D721Med (cell line): ENCODE measurements around the gene PARP2.
A peak's percentile ranks its signal among the peaks of the same experiment; 100 is the strongest.
"Not testable (repeated sequence)": the region's sequence is repeated elsewhere in the genome, so short reads cannot be mapped to it uniquely, and the experiment has no call there.

Experiments
- DNase-seq: peaks from one replicate; pipeline ENCODE4 v3.0.0; 2011; ENCODE audit warnings: low spot score; ENCODE audit not compliant: insufficient read length
- FAIRE-seq: peaks from 2 replicates; lab custom pipeline; 2011; peaks lifted over from hg19 to GRCh38; lab: Jason Lieb, UNC
- CTCF ChIP-seq: IDR thresholded peaks from 2 replicates; pipeline ENCODE4 v1.5.1; 2012; ENCODE audit warnings: mild to moderate bottlenecking, control low read depth; ENCODE audit not compliant: insufficient read depth; ENCODE audit errors: missing control alignments

PARP2 gene

GRCh38 chr14:20332788-20333493 lies 10.5 kb upstream of the PARP2 start, which contains the start of gene CCNB1IP1:
TSS of gene CCNB1IP1 (minus strand) at chr14:20333279. CDS start at chr14:20316523, 16,756 bp downstream.
- DNase-seq (peak; percentile 69), FAIRE-seq (peak; percentile 92)
- no peak for TF ChIP-seq CTCF

- no peak for FAIRE-seq
- no peak for TF ChIP-seq CTCF
- DNase-seq = no peak
Observed at GRCh38 chr14:20333494-20333841, 10.0 kb upstream of the PARP2 start.

- TF ChIP-seq CTCF = no peak
- FAIRE-seq = no peak
- DNase-seq = no peak
Observed at GRCh38 chr14:20334017-20334416, 9.4 kb upstream of the PARP2 start.

GRCh38 chr14:20341032-20341431 lies 2.4 kb upstream of the PARP2 start:
- DNase-seq, FAIRE-seq: not testable (repeated sequence)

GRCh38 chr14:20341646-20342045 lies 1.8 kb upstream of the PARP2 start:
- FAIRE-seq (no peak), DNase-seq (no peak)
- no peak for TF ChIP-seq CTCF

- DNase-seq = no peak
Observed at GRCh38 chr14:20343862-20344220, 406 bp downstream of the PARP2 start.

GRCh38 chr14:20345366-20345765 lies 1.9 kb downstream of the PARP2 start:
- FAIRE-seq (no peak), DNase-seq (no peak)
- TF ChIP-seq CTCF = no peak

More at GRCh38 chr14:20343862-20344220, 406 bp downstream of the PARP2 start:
- no peak for FAIRE-seq
- no peak for TF ChIP-seq CTCF

- no peak for FAIRE-seq
- no peak for DNase-seq
- TF ChIP-seq CTCF = no peak
Observed at GRCh38 chr14:20346713-20347112, 3.3 kb downstream of the PARP2 start.
